ENCODE data around the gene OR2T29.
"Not testable (repeated sequence)": the region's sequence is repeated elsewhere in the genome, so short reads cannot be mapped to it uniquely, and the experiment has no call there.

OR2T29 gene

GRCh38 chr1:248562672-248563071 is at the start of gene OR2T29:
Gene OR2T29 (minus strand): TSS chr1:248562772. CDS start chr1:248559491, 3,281 bp downstream.
- DNase-seq, result not testable (repeated sequence)

- DNase-seq, result no peak
Measured at GRCh38 chr1:248611883-248612414, 49.4 kb upstream of the OR2T29 start.

GRCh38 chr1:248610301-248610700 is 47.7 kb upstream of the OR2T29 start:
- no peak for DNase-seq

- no peak for DNase-seq
Measured at GRCh38 chr1:248599396-248599795, 36.8 kb upstream of the OR2T29 start.

- DNase-seq, result no peak
Measured at GRCh38 chr1:248597589-248597988, 35.0 kb upstream of the OR2T29 start, which contains the start of gene OR2T10. Gene OR2T10 (minus strand): TSS chr1:248597700. CDS start chr1:248593768, 3,932 bp downstream.

GRCh38 chr1:248596615-248597014 is 34.0 kb upstream of the OR2T29 start:
- DNase-seq, result no peak

GRCh38 chr1:248593226-248593625 is 30.7 kb upstream of the OR2T29 start:
- DNase-seq, result no peak

- no peak for DNase-seq
Measured at GRCh38 chr1:248592655-248593054, 30.1 kb upstream of the OR2T29 start.

GRCh38 chr1:248590055-248590454 is 27.5 kb upstream of the OR2T29 start:
- DNase-seq, result no peak

- no peak for DNase-seq
Measured at GRCh38 chr1:248589334-248589733, 26.8 kb upstream of the OR2T29 start.

- no peak for DNase-seq
Measured at GRCh38 chr1:248585266-248585665, 22.7 kb upstream of the OR2T29 start.

- DNase-seq, result no peak
Measured at GRCh38 chr1:248576260-248576980, 13.8 kb upstream of the OR2T29 start.

- not testable (repeated sequence) for DNase-seq
Measured at GRCh38 chr1:248574657-248575056, 12.1 kb upstream of the OR2T29 start, which contains the start of gene OR2T34. Gene OR2T34 (minus strand): TSS chr1:248574757. CDS start chr1:248574757, 0 bp downstream.

GRCh38 chr1:248573856-248574255 is 11.3 kb upstream of the OR2T29 start:
- DNase-seq, result not testable (repeated sequence)

GRCh38 chr1:248572049-248572448 is 9.5 kb upstream of the OR2T29 start:
- DNase-seq, result not testable (repeated sequence)

GRCh38 chr1:248570811-248571210 is 8.2 kb upstream of the OR2T29 start:
- not testable (repeated sequence) for DNase-seq

GRCh38 chr1:248569049-248569448 is 6.5 kb upstream of the OR2T29 start:
- not testable (repeated sequence) for DNase-seq

- DNase-seq, result not testable (repeated sequence)
Measured at GRCh38 chr1:248565530-248566373, 3.2 kb upstream of the OR2T29 start.

GRCh38 chr1:248551027-248551426 is 11.5 kb downstream of the OR2T29 start:
- not testable (repeated sequence) for DNase-seq

- DNase-seq, result not testable (repeated sequence)
Measured at GRCh38 chr1:248547383-248547782, 15.2 kb downstream of the OR2T29 start.

GRCh38 chr1:248537449-248537848 is 25.1 kb downstream of the OR2T29 start:
- DNase-seq, result not testable (repeated sequence)

GRCh38 chr1:248521856-248522255 is 40.7 kb downstream of the OR2T29 start:
- DNase-seq, result no peak

GRCh38 chr1:248510217-248510616 is 52.4 kb downstream of the OR2T29 start:
- DNase-seq, result not testable (repeated sequence)
